PFSK-1 (cell line): ENCODE measurements around the gene SHQ1.

Experiments used
- FOXP2 ChIP-seq: optimal IDR thresholded peaks from 2 replicates; pipeline ENCODE3; 2011; ENCODE audit warnings: borderline replicate concordance, control low read depth, inconsistent platforms; ENCODE audit not compliant: insufficient read depth; ENCODE audit errors: extremely low read length, extremely low read depth
- POLR2AphosphoS5 ChIP-seq: IDR thresholded peaks from 2 replicates; pipeline ENCODE4 v1.6.1; 2012; ENCODE audit warnings: low read depth, mild to moderate bottlenecking, control low read depth, low read length, moderate library complexity
- REST ChIP-seq, 2 experiments: IDR thresholded peaks; 2 replicates each; pipeline versions ENCODE4 v1.6.1 to v1.8.0; 2011 to 2012; ENCODE audit warnings: low read depth in 2 of 2, low read length in 2 of 2, control low read depth in 1 of 2, inconsistent platforms in 1 of 2, mild to moderate bottlenecking in 1 of 2, moderate library complexity in 1 of 2; ENCODE audit not compliant: insufficient read depth in 1 of 2
- SIN3A ChIP-seq: IDR thresholded peaks from 2 replicates; pipeline ENCODE4 v1.6.1; 2012; ENCODE audit warnings: mild to moderate bottlenecking, low read length, moderate library complexity, borderline replicate concordance; ENCODE audit not compliant: insufficient read depth
- TAF1 ChIP-seq: IDR thresholded peaks from 2 replicates; pipeline ENCODE4 v1.6.1; 2012; ENCODE audit warnings: low read length, control low read depth, borderline replicate concordance; ENCODE audit not compliant: insufficient read depth

The SHQ1 gene

GRCh38 chr3:72727726-72728125 lies 120.5 kb downstream of the SHQ1 start:
- TF ChIP-seq TAF1 (no peak), POLR2AphosphoS5 (no peak), SIN3A (no peak), FOXP2 (no peak), REST (IDR thresholded peaks at IDR 0.05; ENCODE audit: insufficient read depth in 1 of 2, low read depth in 2 of 2, low read length in 2 of 2) (no peak)

- no peak for TF ChIP-seq POLR2AphosphoS5
Measured at GRCh38 chr3:72727172-72727571, 121.1 kb downstream of the SHQ1 start.

- TF ChIP-seq FOXP2 (no peak), TAF1 (no peak), SIN3A (no peak), REST (IDR thresholded peaks at IDR 0.05; ENCODE audit: insufficient read depth in 1 of 2, low read depth in 2 of 2, low read length in 2 of 2) (no peak), POLR2AphosphoS5 (no peak)
Measured at GRCh38 chr3:72725229-72725628, 123.0 kb downstream of the SHQ1 start.

- TF ChIP-seq FOXP2: no peak
- TF ChIP-seq SIN3A: no peak
- TF ChIP-seq REST (IDR thresholded peaks at IDR 0.05; ENCODE audit: insufficient read depth in 1 of 2, low read depth in 2 of 2, low read length in 2 of 2): no peak
- no peak for TF ChIP-seq POLR2AphosphoS5
- no peak for TF ChIP-seq TAF1
Measured at GRCh38 chr3:72724070-72724469, 124.2 kb downstream of the SHQ1 start.

- TF ChIP-seq SIN3A: no peak
- no peak for TF ChIP-seq REST (IDR thresholded peaks at IDR 0.05; ENCODE audit: insufficient read depth in 1 of 2, low read depth in 2 of 2, low read length in 2 of 2)
- TF ChIP-seq FOXP2: no peak
- no peak for TF ChIP-seq POLR2AphosphoS5
- TF ChIP-seq TAF1: no peak
Measured at GRCh38 chr3:72722930-72723726, 125.1 kb downstream of the SHQ1 start.
